Caco-2 (cell line): ENCODE results near the gene CBX2. TPM values are rescaled to one million over a fixed set of nuclear protein-coding genes. Genes with fewer than 3 reads are reported as not detected.

ENCODE experiments used
- BruUV-seq: library from RNA; stranded (reverse); fragments of 400-500 nt; replicated peaks from 2 replicates; lab custom pipeline; 2021; lab: Mats Ljungman, UMichigan
- CTCF ChIA-PET: fragments of 300-600 bp; sonication (Branson Sonifier 250); formaldehyde crosslinking; loops from one replicate; lab custom pipeline; 2022; ENCODE audit warnings: antibody characterized with exemption; lab: Charles Lee
- POLR2A ChIA-PET: fragments of 300-600 bp; sonication (Branson Sonifier 250); formaldehyde crosslinking; loops from one replicate; lab custom pipeline; 2022; ENCODE audit warnings: antibody characterized with exemption; lab: Charles Lee
- DNase-seq, 2 experiments: peaks; one replicate each; pipeline versions ENCODE4 v3.0.0 to v3.0.0-alpha.2; 2020 to 2022
- H3K27me3 ChIP-seq: replicated peaks from 2 replicates; pipeline ENCODE4 v1.6.0; 2011; ENCODE audit warnings: low read length; ENCODE audit not compliant: control insufficient read depth, insufficient read depth
- H3K36me3 ChIP-seq: 2 replicates; pipeline ENCODE4 v1.5.1; 2011; ENCODE audit warnings: low read length; ENCODE audit not compliant: control insufficient read depth, insufficient read depth
- H3K4me1 ChIP-seq: fragments of 250-450 bp; sonication (Bioruptor Pico); 2 replicates; pipeline ENCODE4 v1.5.1; 2020; ENCODE audit warnings: mild to moderate bottlenecking
- H3K4me3 ChIP-seq: 2 replicates; pipeline ENCODE4 v1.5.1; 2011; ENCODE audit warnings: low read depth, mild to moderate bottlenecking, control low read depth, low read length
- H3K9me3 ChIP-seq: fragments of 250-450 bp; sonication (Bioruptor Pico); 2 replicates; pipeline ENCODE4 v1.5.1; 2020; ENCODE audit warnings: mild to moderate bottlenecking, moderate library complexity
- H3K27ac Mint-ChIP-seq: one replicate; pipeline ENCODE4 v1.8.0; 2022; ENCODE audit warnings: mixed read lengths; ENCODE audit not compliant: unreplicated experiment
- H3K27me3 Mint-ChIP-seq: one replicate; pipeline ENCODE4 v1.8.0; 2022; ENCODE audit warnings: mixed read lengths; ENCODE audit not compliant: insufficient read depth, unreplicated experiment
- H3K36me3 Mint-ChIP-seq: one replicate; pipeline ENCODE4 v1.8.0; 2022; ENCODE audit warnings: mild to moderate bottlenecking, mixed read lengths; ENCODE audit not compliant: insufficient read depth, unreplicated experiment
- H3K4me1 Mint-ChIP-seq: one replicate; pipeline ENCODE4 v1.8.0; 2022; ENCODE audit warnings: low read depth, mixed read lengths; ENCODE audit not compliant: unreplicated experiment
- H3K4me3 Mint-ChIP-seq: one replicate; pipeline ENCODE4 v1.8.0; 2022; ENCODE audit warnings: mild to moderate bottlenecking, moderate library complexity, mixed read lengths; ENCODE audit not compliant: unreplicated experiment
- H3K9me3 Mint-ChIP-seq: one replicate; pipeline ENCODE4 v1.8.0; 2022; ENCODE audit warnings: mixed read lengths; ENCODE audit not compliant: unreplicated experiment
- CTCF ChIP-seq, 2 experiments: fragments of 200-600 bp in 1 of 2; IDR thresholded peaks; 1 replicate in 1 of 2; 2 replicates in 1 of 2; pipeline versions ENCODE4 v1.5.1 to v1.8.0; 2011 to 2022; ENCODE audit warnings: antibody characterized with exemption in 1 of 2, control low read depth in 1 of 2, inconsistent platforms in 1 of 2, low read depth in 1 of 2, low read length in 1 of 2, mild to moderate bottlenecking in 1 of 2, moderate library complexity in 1 of 2; ENCODE audit not compliant: insufficient read depth in 1 of 2, severe bottlenecking in 1 of 2, unreplicated experiment in 1 of 2
- intact Hi-C: fragments of 100-400 bp; cut with micrococcal nuclease; formaldehyde crosslinking; loops from one replicate; pipeline ENCODE4 v1.10.0; 2022; ENCODE audit not compliant: unreplicated experiment
- total RNA-seq: library from RNA; stranded (reverse); gene quantifications from 2 replicates; pipeline ENCODE4 v1.2.3, GENCODE V29; 2022

CBX2 gene
- total RNA-seq, 1 experiment from 2014 or later = 52.8 TPM

DNA sequence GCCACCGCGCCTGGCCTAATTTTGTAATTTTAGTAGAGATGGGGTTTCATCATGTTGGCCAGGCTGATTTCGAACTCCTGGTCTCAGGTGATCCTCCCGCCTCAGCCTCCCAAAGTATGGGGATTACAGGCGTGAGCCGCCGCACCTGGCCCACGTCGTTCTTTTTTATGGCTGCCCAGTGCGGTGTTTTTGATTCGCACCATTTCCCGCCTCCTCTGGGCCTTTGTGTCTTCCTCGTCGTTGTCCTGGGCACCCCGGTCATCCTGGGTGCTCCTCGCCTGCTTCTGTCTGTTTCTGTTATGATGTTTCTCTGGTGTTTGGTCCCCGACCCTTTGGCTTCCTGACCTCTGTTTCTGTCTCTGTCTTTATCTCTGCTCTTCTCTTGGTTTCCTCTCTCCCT is 46.3 kb downstream of the CBX2 start:
- Histone ChIP-seq H3K9me3 (no peaks in the 10 kb centered on the region), H3K27me3 (no peaks in the 10 kb centered on the region), H3K4me1 (peaks cover 7% of the 10 kb centered on the region; the same call in 1 of the 2 replicates), H3K4me3 (no peak overlapping the region), H3K36me3 (no peaks in the 10 kb centered on the region)
- Mint-ChIP-seq H3K36me3 (peaks cover 6% of the 10 kb centered on the region), H3K27me3 (no peaks in the 10 kb centered on the region), H3K27ac (no peak overlapping the region), H3K4me1 (no peaks in the 10 kb centered on the region), H3K4me3 (no peak overlapping the region), H3K9me3 (peaks cover 11% of the 10 kb centered on the region)
- ChIA-PET CTCF (interaction anchor here (1.4 kb wide), 1 partner anchor 13 kb away, joined by 3 read pairs; no protein-coding TSS in a partner anchor), POLR2A (no interaction called here)
- DNase-seq = no peak
- intact Hi-C loops = no loop called here
- no peak for TF ChIP-seq CTCF (IDR thresholded peaks at IDR 0.05; ENCODE audit: insufficient read depth in 1 of 2, low read depth in 1 of 2, low read length in 1 of 2, severe bottlenecking in 1 of 2, unreplicated experiment in 1 of 2)
- BruUV-seq = no TSS peak

DNA sequence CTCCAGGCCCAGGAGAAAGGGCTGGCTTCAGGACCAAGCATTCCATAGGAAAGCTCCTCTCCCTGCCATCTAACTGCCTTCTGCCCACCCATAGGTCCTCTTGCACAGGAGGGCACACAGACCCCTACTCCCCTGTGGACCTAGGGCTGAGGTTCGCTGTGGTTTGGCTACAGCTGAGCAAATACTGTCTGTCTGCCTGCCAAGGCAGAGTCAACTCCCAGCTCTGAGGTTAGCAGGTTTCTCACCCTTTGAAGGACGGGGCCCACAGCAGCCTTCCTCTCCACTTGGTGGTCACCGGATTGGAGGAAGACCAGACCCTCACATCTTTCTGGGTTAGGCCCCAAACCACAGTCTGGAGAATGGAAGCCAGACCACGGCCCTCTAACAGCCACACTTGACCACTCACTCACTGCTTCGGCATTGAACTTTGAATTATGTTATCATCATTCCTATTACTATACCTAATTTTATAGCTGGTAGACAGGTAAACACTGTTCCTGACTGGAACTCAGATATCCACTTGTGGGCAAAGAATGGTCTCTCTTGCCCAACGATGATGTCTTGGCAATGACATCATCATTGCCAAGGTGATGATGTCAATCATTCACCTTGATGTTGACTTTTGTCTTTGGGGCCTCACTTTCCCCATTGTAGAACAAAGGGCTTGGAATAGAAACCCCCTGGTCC is 47.1 kb downstream of the CBX2 start:
- no peaks in the 10 kb centered on the region for H3K27me3 ChIP-seq
- no peak for DNase-seq
- no peak for TF ChIP-seq CTCF (IDR thresholded peaks at IDR 0.05; ENCODE audit: insufficient read depth in 1 of 2, low read depth in 1 of 2, low read length in 1 of 2, severe bottlenecking in 1 of 2, unreplicated experiment in 1 of 2)
- no peaks in the 10 kb centered on the region for H3K4me1 Mint-ChIP-seq
- intact Hi-C loops = no loop called here
- CTCF ChIA-PET = interaction anchor here (1.4 kb wide), 1 partner anchor 14 kb away, joined by 3 read pairs; no protein-coding TSS in a partner anchor
- no peaks in the 10 kb centered on the region for H3K4me1 ChIP-seq
- H3K4me3 Mint-ChIP-seq = no peak overlapping the region
- no peak overlapping the region for H3K27ac Mint-ChIP-seq
- H3K36me3 Mint-ChIP-seq = peaks cover 6% of the 10 kb centered on the region
- H3K4me3 ChIP-seq = no peak overlapping the region
- POLR2A ChIA-PET = no interaction called here
- H3K36me3 ChIP-seq = no peaks in the 10 kb centered on the region
- H3K9me3 Mint-ChIP-seq = peaks cover 11% of the 10 kb centered on the region
- no peaks in the 10 kb centered on the region for H3K27me3 Mint-ChIP-seq
- BruUV-seq = no TSS peak
- no peaks in the 10 kb centered on the region for H3K9me3 ChIP-seq

DNA sequence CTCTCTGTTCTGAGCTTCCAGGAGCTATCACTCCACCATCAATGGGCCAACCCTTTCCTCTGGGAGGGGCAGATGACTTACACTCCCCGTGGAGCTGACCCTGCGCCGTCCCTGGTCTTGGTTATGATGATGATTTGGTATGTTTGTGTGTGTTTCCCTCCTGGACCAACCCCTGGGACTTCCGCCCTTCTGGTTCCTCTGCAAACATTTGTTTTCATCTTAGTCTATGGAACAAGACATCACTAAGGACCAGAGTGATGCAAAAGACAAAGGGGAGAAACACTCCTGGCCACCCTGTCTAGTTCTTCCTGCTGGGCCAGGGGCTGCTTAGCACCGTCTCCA is 47.6 kb downstream of the CBX2 start:
- H3K9me3 ChIP-seq = no peaks in the 10 kb centered on the region
- no peak for TF ChIP-seq CTCF (IDR thresholded peaks at IDR 0.05; ENCODE audit: insufficient read depth in 1 of 2, low read depth in 1 of 2, low read length in 1 of 2, severe bottlenecking in 1 of 2, unreplicated experiment in 1 of 2)
- Mint-ChIP-seq H3K4me3 (no peak overlapping the region), H3K4me1 (no peaks in the 10 kb centered on the region), H3K36me3 (peaks cover 11% of the 10 kb centered on the region), H3K27me3 (no peaks in the 10 kb centered on the region), H3K9me3 (peaks cover 11% of the 10 kb centered on the region), H3K27ac (no peak overlapping the region)
- CTCF ChIA-PET = interaction anchor here (1.4 kb wide), 1 partner anchor 14 kb away, joined by 3 read pairs; no protein-coding TSS in a partner anchor
- H3K4me1 ChIP-seq = peaks cover under 1% of the 10 kb centered on the region; the same call in 1 of the 2 replicates
- POLR2A ChIA-PET = no interaction called here
- H3K36me3 ChIP-seq = no peaks in the 10 kb centered on the region
- intact Hi-C loops = no loop called here
- no peaks in the 10 kb centered on the region for H3K27me3 ChIP-seq
- BruUV-seq = no TSS peak
- no peak for DNase-seq
- H3K4me3 ChIP-seq = no peak overlapping the region
